ENCODE results near the gene ARHGAP44.

ARHGAP44 gene

GRCh38 chr17:12789481-12790248 lies at the start of gene ARHGAP44:
Gene ARHGAP44 (plus strand): TSS chr17:12789498. CDS start chr17:12789839, 341 bp downstream.
- no peak for TF ChIP-seq CTCF (IDR thresholded peaks at IDR 0.05; ENCODE audit: control insufficient read depth, insufficient read depth, low read depth, low read length, missing control alignments)
- peak within 1 kb of the TSS; percentile 42 for H3K4me3 ChIP-seq (ENCODE audit: control insufficient read depth, low read depth, low read length)
- no peak for DNase-seq (ENCODE audit: low read depth)

- no peak for TF ChIP-seq CTCF (IDR thresholded peaks at IDR 0.05; ENCODE audit: control insufficient read depth, insufficient read depth, low read depth, low read length, missing control alignments)
- no peak overlapping the region for H3K4me3 ChIP-seq (ENCODE audit: control insufficient read depth, low read depth, low read length)
- no peak for DNase-seq (ENCODE audit: low read depth)
Observed at GRCh38 chr17:12739500-12739899, 49.8 kb upstream of the ARHGAP44 start.

GRCh38 chr17:12743046-12743445 lies 46.3 kb upstream of the ARHGAP44 start:
- no peak for TF ChIP-seq CTCF (IDR thresholded peaks at IDR 0.05; ENCODE audit: control insufficient read depth, insufficient read depth, low read depth, low read length, missing control alignments)
- DNase-seq (ENCODE audit: low read depth), result no peak
- H3K4me3 ChIP-seq (ENCODE audit: control insufficient read depth, low read depth, low read length), result no peak overlapping the region

GRCh38 chr17:12744298-12744697 lies 45.0 kb upstream of the ARHGAP44 start:
- no peak for DNase-seq (ENCODE audit: low read depth)
- no peak overlapping the region for H3K4me3 ChIP-seq (ENCODE audit: control insufficient read depth, low read depth, low read length)
- no peak for TF ChIP-seq CTCF (IDR thresholded peaks at IDR 0.05; ENCODE audit: control insufficient read depth, insufficient read depth, low read depth, low read length, missing control alignments)

- DNase-seq (ENCODE audit: low read depth), result no peak
- TF ChIP-seq CTCF (IDR thresholded peaks at IDR 0.05; ENCODE audit: control insufficient read depth, insufficient read depth, low read depth, low read length, missing control alignments), result no peak
- no peak overlapping the region for H3K4me3 ChIP-seq (ENCODE audit: control insufficient read depth, low read depth, low read length)
Observed at GRCh38 chr17:12744786-12745185, 44.5 kb upstream of the ARHGAP44 start.

GRCh38 chr17:12745486-12745885 lies 43.8 kb upstream of the ARHGAP44 start:
- no peak for TF ChIP-seq CTCF (IDR thresholded peaks at IDR 0.05; ENCODE audit: control insufficient read depth, insufficient read depth, low read depth, low read length, missing control alignments)
- no peak overlapping the region for H3K4me3 ChIP-seq (ENCODE audit: control insufficient read depth, low read depth, low read length)
- no peak for DNase-seq (ENCODE audit: low read depth)
